Measurements from ENCODE around the gene SH2D6.
"Not testable (repeated sequence)": the region's sequence is repeated elsewhere in the genome, so short reads cannot be mapped to it uniquely, and the experiment has no call there.

SH2D6 gene

DNA sequence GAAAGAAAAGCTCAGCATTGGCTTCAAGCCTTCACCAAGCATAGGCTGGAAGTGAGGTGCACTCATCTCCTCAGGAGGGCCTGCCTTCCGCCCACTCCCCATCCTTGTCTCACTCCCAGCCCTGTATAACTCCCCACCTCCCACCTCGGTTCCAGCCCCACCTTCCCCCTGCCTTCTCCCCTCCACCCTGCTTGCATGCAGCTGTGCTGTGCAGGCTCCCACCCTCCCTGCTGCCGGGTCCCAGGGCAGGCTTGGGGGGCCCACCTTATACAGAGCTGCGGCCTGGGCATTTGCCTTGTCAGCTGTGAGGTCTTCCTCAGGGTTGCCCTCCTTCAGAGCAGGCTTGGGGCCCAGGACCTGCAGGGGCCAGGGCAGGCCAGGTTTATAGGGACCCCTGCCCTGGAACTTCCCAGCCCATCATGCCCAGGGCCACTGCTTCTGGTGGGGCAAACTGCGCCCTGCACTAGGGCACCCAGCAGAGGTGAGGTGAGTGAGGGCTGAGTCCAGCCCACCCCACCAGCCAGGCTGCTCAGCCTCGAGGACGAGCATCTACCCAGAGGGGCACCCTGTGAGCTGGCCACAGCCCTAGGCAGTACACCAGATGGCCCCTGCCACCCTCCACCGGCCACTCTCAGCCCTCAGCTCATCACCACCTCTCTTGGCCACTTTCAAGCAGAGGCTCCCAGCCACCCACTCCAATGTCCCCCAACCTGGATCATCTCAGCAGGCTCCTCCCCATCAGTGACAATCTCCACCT is 19.9 kb upstream of the SH2D6 start:
- no peak for DNase-seq (ENCODE audit: low spot score)

DNA sequence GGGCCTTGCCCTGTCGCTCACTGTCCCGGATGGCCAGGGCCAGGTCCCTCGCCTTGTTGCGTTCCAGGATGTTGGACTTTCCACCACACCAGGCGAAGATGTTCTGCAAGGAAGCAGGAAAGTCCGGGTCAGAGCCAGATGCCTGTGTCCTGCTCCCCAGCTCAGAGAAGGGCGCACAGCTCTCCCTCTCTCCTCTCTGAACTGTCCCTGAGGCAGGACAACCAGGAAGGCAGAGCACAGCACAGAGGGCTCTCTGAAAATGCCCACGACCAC is 19.4 kb upstream of the SH2D6 start:
- no peak for DNase-seq (ENCODE audit: low spot score)

DNA sequence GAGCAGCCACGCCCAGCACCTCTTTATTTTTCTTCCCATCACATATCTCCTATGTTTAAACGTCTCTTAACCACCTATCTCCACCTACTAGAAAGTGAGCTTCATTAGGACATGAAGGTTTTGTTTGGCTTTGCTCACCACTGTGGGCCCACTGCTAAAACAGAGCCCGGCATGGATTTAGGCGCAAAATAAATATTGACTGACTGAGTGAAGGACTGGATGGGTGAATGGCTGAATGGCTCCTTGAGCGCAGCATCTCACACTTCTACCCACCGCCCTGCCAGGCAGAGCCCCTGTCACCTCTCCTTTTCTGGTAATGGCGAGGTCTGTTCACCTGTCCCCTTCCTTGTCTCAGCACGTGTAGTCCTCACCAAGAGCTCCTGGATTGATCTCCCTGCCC is 18.5 kb upstream of the SH2D6 start:
- DNase-seq (ENCODE audit: low spot score), result no peak

DNA sequence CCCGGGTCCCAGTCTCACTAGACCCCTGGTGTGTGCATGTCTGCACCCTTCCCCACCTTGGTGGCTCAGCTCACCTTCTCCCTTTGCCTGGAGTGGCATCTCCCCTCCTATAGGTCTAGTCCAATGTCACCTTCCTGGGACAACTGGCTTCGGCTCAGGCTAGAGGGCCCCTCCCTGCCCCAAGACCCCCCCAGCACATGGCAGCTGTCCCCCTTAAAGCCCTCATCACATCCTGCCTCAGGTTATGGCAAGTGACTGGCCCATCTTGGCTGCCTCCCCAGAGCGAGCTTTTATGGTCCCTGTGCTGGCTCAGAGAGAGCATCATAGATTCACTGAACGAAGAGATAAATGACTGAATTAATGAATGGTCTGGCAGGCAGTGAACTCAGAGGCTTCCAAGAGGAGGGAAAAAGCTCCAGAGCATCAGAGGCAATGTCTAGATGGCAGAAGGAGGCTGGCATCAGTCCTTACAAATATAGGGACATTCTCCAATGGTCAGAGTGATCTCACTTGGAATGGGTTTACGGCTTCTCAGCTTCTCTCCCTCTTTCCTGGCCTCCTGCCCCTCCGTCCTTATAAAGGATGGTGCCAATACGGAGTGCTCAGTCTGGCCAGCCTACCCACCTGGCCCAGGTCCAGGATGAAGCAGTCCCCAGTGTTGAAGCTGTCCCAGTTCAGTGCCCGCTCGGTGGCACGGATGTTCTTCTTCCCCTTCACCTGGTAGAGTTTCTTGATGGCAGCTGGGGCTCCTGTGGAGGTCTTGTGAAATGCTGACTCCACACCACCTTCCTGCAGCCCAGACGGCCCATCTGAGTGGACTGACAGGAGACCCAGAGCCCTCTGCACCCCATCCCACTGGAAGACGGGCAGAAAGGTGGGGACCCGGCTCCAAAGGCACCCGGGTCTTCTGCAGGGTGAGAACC is 17.7 kb upstream of the SH2D6 start:
- no peak for DNase-seq (ENCODE audit: low spot score)

DNA sequence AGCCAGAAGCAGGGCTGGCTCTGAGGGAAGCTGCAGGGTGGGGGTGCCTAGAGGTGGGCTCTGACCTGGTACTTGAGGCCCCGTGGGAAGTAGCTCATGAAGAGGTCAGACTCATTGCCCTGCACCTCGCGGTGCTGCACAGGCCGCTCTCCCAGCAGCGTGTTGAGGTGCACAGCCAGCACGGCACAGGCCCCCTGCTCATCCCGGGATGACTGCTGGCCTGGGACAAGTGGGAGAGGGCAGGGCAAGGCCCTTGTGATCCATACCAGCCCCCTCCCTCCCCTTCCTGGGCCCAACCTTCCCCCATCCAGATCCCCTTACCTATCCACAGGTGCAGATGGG is 17.1 kb upstream of the SH2D6 start:
- no peak for DNase-seq (ENCODE audit: low spot score)

DNA sequence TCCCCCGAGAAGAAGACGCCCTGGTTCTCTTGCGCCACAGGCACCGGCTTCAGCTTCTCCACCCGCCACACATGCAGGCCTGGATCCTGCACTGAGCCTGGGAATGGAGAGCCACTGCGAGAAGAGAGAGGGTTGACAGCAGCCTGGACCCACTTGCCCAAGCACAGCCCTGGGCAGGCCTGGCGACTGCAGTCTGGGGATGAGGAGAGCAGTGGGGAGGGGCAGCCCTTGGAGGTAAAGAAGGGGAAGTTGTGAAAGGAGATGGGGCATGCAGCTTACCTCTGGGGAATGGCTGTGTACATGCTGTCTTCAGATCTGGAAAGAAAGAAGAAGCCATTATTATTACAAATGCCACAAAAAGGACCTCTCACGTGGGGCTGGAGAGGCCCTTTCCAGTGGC is 16.7 kb upstream of the SH2D6 start:
- no peak for DNase-seq (ENCODE audit: low spot score)

DNA sequence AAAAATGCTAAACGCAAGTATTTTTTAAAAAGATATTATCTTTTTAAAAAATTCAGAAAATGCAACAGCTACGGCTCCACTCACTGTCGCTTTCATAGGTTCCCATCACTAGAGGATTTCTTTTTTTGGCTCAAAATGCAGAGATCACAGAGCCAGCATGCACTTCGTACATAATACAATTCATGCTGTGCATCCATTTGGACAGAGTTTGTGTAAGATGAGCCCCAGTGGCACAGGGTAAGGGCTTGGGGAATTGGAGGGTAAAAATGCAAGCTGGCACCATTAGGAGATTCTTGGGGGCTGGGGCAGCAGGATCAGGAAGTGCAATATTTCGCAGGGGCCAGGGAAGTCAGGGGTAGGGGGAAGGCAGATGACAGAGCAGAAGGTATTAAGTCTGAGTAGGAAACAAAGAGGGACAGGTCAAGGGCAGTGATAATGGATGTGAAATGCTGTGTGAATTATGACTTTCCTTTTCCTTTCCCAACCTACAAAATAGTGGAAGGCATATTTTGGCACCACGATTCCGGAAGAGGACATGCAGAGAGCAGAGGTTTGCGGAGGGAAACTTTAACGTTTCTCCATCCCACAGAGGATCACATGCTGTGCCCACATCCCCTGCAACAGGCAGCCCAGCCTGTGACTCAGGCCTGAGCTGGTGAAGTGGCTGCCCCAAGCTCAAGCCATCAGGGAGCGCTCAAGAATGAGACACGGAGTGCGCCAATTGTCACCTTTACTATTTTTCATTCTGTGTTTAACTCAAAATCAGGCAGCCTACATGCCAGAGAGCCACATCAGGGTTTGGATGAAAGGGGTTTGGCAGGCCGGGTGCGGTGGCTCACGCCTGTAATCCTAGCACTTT is 13.1 kb upstream of the SH2D6 start:
- DNase-seq (ENCODE audit: low spot score), result no peak

DNA sequence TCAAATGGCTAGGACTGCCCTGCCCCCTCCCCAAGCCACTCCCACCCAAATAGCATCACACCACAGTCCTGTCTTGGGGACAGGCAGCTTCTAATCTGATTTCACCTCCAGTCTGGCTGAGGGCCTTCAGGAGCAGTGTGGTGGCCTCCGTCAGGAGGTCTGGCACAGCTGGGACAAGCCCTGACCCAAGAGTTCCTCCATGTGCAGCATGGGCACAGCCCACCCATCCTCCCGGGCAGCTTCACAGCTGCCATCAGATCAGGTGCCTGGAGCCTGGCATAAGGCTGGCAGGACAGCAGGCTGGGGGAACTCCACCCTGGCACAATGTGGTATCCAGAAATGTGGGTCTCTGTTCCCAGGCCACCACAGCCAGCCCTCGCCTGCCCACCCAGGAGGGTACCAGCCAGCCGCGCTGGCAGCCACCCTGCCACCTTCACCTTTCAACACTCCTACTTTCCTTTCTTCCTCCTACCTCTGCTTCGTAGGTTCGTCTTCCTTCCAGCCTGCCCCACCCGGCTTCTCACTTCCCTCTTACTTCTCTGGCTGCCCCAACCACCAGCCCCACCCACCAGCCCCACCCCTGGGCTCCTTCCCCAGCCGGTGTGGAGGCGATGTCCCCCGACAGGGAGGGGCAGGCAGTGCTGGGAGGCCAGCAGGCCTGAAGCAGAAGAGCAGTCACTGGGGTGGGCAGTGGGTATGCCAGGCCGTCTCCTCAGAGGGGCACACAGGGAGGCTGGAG is 8.5 kb upstream of the SH2D6 start, which contains the start of gene CAPG:
Gene CAPG (minus strand): TSS at position 522 of the 739 bp plus-strand sequence. CDS start 8,221 bp downstream, outside the sequence.
- no peak for DNase-seq (ENCODE audit: low spot score)

DNA sequence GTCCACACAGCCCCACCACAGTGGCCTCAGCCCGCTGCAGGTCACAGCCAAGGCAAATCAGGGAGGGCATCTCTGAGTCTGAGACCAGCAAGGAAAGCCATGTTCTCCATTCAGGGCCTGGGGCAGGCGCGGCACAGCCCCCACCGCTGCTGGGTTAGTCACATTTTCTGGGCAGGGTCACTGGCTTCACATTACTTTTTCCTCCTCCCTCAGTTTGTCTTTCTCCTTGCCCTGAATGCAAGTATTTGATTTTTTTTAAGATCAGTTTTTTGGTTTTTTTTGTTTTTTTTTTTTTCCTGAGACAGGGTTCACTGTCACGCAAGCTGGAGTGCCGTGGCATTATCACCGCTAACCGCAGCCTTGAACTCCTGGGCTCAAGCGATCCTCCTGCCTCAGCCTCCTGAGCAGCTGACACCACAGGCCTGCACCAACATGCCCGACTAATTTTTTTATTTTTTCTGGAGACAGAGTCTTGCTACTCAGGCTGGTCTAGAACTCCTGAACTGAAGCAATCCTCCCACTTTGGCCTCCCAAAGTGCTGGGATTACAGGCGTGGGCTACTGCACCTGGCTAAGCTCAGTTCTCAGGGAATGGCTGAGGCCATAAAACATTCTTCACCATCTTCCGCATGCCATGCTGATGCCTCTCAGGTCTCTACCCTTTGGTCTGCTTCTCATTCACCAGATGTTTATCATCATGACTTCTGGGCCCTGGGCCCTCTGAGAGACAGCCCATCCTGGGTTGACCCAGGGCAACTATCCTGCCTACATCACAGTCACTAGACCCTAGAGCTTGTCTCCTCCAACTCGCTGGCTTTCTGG is 7.7 kb upstream of the SH2D6 start:
- DNase-seq (ENCODE audit: low spot score), result no peak

DNA sequence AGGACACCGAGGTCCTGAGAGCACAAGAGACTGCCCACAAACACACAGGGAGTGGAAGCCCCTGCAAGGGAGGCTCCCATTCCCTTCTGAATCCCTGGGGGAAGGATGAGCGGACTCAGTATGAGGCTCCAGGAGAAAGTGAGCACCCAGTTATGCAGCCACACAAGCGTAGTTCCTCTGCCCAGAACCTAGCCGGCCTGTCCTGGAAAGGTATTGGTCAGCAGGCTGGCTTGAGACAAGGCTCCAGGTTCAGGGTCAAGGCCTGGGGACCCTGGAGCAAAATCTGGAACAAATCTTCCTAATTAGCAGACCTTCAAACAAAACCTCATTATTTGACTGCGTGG is 7.1 kb upstream of the SH2D6 start:
- no peak for DNase-seq (ENCODE audit: low spot score)

DNA sequence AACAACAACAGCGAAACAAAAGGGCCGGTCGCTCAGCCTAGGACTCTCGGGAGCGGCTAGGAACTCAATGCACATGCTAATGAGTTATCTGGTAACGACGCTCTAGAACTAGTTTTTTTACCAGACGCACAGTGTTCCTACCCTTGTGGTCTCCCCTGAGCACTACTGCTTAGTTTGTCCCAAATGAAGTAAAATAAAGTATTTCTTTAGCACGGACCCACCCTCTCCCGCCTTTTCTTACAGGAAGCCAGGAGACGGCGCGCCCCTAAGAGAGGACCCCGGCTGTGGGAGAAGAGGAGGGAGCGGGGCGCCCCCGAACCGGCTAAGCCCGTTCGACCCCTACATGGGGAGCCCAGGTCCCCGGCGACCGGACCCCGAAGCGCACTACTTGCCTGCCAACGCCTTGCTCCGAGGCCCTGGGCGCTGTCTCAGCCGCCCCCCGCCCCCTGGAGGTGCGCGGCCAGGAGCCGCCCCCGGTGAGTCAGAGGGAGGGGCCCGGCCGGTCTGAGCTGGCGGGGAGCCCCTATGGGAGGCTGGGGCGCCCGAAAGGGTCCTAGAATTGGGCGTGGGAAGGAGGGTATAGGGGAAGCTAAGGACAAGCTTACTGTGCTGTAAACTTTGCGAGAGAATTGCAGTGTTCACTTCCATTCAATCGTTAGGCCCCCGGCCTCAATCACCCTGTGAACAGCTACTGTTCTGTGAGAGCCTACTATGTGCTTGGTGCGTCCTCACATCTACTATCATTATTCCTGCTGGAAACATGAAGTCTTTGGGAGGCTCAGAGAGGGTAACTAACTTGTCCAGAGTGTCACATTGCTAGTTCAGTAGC is 4.7 kb upstream of the SH2D6 start:
- DNase-seq (ENCODE audit: low spot score), result peak; percentile 77

DNA sequence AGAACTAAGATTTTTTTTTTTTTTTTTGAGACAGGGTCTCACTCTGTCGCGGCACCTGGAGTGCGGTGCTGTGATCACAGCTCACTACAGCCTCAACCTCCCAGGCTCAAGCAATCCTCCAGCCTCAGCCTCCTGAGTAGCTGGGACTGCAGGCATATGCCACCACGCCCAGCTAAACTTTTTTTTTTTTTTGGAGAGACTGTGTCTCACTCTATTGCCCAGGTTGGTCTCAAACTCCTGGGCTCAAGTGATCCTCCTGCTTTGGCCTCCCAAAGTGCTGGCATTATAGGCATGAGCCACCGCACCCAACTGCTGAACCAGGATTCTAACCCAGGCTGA is 4.1 kb upstream of the SH2D6 start:
- not testable (repeated sequence) for DNase-seq (ENCODE audit: low spot score)

DNA sequence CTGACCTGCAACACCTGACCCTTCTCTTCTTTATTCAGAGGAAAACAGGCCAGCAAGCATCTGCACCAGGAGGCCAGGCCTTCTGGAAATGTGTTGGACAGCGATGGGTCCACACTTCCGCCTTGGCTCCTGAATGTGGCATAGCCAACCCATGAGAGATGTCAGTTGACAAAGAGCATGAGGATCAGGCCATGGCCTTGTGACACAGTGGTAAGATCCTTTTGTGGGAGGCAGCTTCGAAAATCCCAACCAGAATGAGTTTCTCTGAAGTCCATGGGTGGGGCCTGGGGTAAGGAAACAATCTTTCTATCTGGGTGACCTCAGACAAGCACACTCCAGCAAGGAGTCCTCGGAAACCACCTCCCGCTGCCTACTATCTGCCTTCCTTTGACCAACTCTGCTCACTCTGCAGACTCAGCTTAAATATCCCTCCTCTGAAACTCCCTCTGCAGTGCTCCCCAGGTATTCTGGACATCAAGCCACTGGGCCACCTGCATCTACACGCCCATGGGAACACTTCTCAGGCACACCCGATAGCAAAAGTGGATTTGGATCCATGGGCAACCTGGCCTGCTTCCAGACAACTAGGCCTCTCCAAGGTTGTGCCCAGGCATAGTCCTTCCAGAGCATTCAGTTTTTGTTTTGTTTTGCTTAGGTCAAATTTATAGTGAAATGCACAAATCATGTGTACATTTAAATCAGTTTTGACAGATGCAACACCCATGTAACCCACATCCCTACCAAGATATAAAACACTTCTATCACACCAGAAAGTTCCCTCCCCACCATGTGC is 3.6 kb upstream of the SH2D6 start:
- DNase-seq (ENCODE audit: low spot score), result no peak

DNA sequence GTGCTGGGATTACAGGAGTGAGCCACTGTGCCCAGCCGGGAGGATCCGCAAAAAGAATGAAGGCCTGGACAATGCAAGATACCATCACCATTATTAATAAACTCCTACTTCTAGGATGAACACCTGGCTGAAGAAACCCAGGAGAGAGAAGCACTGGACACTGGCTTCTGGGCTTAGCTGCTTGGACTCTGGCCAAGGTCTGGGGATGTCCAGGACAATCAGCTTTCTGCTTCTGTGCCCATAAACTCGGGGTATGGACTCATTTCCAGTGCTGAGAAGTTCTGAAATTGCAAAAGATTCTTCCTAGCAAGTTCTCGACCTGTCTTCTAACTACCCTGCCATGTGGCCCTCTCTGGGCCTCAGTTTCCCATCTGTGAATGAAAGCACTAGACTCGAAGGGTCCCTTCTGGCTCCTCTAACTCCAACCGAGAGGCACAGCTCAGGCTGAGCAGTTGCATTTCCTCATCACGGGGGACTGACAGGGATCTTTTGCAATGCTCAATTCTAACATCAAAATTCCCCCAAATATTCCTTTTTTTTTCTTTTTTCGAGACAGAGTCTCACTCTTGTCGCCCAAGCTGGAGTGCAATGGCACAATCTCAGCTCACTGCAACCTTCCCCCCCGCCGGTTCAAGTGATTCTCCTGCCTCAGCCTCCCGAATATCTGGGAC is 2.4 kb upstream of the SH2D6 start:
- no peak for DNase-seq (ENCODE audit: low spot score)

DNA sequence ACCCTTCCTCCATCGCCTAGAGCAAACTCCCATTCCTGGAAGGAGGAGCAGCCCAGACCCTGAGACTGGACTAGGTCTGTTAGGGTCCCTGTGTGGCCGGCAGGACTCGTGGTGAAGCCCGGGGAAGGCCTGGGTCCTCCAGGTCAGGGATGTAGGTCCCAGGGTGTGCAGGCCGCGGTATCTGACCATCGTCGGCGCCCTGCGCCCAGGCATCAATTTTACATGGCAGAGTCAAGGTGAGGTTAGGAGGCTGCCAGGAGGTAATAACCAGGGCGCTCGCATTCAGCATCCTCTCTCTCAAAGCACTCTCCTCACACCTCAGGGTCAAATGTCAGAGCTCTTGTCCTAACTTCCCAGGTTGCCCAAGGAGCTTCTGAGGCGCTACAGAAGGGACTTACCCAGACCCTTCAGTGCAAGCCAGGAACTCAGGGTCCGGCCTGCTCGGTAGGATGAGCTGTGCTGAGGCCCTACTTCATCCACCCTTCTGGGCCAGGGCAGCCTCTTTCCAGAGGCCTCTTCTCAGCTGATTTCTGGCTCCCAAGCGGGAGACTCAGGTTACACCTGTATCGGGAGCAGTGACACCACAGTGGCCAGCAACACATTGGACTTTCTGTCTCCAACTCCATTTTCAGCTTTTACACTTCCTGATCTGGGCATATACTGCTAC is 628 bp downstream of the SH2D6 start:
- no peak for DNase-seq (ENCODE audit: low spot score)

DNA sequence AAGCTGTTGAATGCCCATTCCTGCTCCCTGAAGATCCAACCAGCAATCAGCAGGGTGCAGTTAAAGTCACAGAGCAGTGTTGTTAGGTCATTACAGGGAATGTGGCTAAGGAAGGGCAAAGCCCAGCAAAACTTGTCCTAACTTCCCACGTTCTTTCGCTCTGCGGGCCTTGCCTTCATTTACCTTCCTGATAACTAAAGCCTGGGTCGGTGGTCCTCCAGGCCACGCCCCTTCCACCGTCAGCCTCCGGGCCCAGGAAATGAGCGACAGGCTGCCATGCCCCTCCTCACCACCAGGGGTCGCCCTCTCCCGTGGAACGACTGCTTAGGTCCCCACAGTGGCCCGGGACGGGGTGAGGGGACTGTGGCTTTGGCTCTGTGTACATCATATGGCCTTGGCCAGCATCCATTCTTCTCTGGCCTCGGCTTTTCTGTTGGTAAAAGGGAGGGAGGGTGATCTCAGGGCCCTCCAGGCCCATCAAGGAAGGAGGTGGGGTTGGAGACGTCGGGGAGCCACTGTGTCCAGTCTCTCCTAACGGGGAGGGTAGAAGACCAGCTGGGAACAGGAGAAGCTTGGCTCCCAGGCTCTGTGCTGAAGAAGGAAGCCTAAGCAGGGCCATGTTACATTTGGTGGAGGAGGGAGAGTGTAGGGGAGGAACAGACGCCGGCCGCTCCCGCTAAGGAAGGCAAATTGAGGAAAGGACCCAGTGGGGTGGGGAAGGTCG is 2.2 kb downstream of the SH2D6 start:
- DNase-seq (ENCODE audit: low spot score), result peak; percentile 76

DNA sequence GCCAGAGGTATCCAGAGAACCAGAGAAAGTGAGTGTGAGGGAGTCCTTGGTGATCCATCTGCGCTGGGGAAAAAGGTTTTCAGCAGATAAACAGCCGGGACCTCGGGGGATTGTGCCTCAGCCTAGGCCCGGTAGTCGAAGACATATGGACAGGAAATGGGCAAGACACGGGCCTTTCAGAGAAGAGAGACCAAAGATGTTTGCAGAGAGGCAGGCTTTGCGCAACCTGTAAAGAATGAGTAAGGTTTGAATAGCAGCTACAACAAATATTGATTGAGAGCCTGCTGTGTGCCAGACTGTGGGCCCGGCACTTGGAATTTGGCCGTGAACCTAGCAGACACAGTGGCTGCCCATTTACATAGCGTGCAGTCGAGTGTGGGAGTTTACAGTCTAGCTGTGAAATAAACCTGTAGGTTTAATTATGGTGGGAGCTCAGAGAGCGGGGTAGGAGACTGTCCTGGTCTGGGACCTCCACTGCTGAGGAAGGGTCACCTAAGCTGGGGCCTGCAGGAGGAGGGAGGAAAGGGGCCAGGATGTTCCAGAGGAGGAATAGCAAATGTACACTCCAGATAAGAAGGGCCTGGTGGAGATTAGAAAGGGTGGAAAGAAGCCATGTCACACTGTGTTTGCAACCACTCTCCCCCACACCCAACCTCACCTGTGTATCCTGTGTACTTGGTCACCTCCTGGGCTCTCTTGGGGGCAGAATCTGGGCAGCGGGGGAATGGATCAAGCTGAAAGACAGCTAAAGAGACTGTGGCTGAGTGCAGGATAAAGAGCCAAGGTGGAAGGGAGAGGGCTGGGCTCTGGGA is 3.0 kb downstream of the SH2D6 start:
- no peak for DNase-seq (ENCODE audit: low spot score)

Measured in RKO (cell line).